ENCODE measurements around the gene CCNDBP1.

Gene CCNDBP1

GRCh38 chr15:43241100-43241499 lies 55.9 kb downstream of the CCNDBP1 start:
- H3K4me1 Mint-ChIP-seq = peaks cover 24% of the 10 kb centered on the region
- H3K27me3 Mint-ChIP-seq = peaks cover 12% of the 10 kb centered on the region
- no peak overlapping the region for H3K27ac Mint-ChIP-seq
- H3K36me3 Mint-ChIP-seq = no peaks in the 10 kb centered on the region
- no peak for ATAC-seq
- H3K4me3 Mint-ChIP-seq = no peak overlapping the region
- no peaks in the 10 kb centered on the region for H3K9me3 Mint-ChIP-seq

- H3K4me3 Mint-ChIP-seq = no peak overlapping the region
- H3K27ac Mint-ChIP-seq = no peak overlapping the region
- H3K9me3 Mint-ChIP-seq = peaks cover 2% of the 10 kb centered on the region
- peaks cover 9% of the 10 kb centered on the region for H3K27me3 Mint-ChIP-seq
- peaks cover 20% of the 10 kb centered on the region for H3K4me1 Mint-ChIP-seq
- no peaks in the 10 kb centered on the region for H3K36me3 Mint-ChIP-seq
- no peak for ATAC-seq
These were observed 57.4 kb downstream of the CCNDBP1 start for GRCh38 chr15:43242616-43243015.

- H3K4me1 Mint-ChIP-seq = peaks cover 20% of the 10 kb centered on the region
These were observed 57.9 kb downstream of the CCNDBP1 start for GRCh38 chr15:43243020-43243645.

GRCh38 chr15:43244092-43244491 lies 58.9 kb downstream of the CCNDBP1 start:
- H3K4me3 Mint-ChIP-seq = no peak overlapping the region
- H3K36me3 Mint-ChIP-seq = no peaks in the 10 kb centered on the region
- no peak for ATAC-seq
- H3K4me1 Mint-ChIP-seq = peaks cover 18% of the 10 kb centered on the region
- H3K27me3 Mint-ChIP-seq = no peaks in the 10 kb centered on the region
- peaks cover 2% of the 10 kb centered on the region for H3K9me3 Mint-ChIP-seq
- no peak overlapping the region for H3K27ac Mint-ChIP-seq

More at GRCh38 chr15:43243020-43243645, 57.9 kb downstream of the CCNDBP1 start:
- Mint-ChIP-seq H3K9me3 (peaks cover 2% of the 10 kb centered on the region), H3K4me3 (no peak overlapping the region), H3K27me3 (peaks cover 4% of the 10 kb centered on the region), H3K27ac (no peak overlapping the region), H3K36me3 (no peaks in the 10 kb centered on the region)
- no peak for ATAC-seq

- no peaks in the 10 kb centered on the region for H3K36me3 Mint-ChIP-seq
- H3K27ac Mint-ChIP-seq = no peak overlapping the region
- H3K27me3 Mint-ChIP-seq = no peaks in the 10 kb centered on the region
- H3K9me3 Mint-ChIP-seq = peaks cover 2% of the 10 kb centered on the region
- peaks cover 34% of the 10 kb centered on the region for H3K4me1 Mint-ChIP-seq
- H3K4me3 Mint-ChIP-seq = no peak overlapping the region
- no peak for ATAC-seq
These were observed 61.1 kb downstream of the CCNDBP1 start for GRCh38 chr15:43246261-43246774.

Data from stimulated activated memory B cell treated with anti-CD40 and anti-IgM and Interleukin-4, amounts not matched to agents 10 μg/mL and 1 μg/mL and 100 μg/mL, for 72 hours (primary cell).